Measurements from ENCODE around the gene ALDH16A1. TPM values are rescaled to one million over a fixed set of nuclear protein-coding genes. Genes with fewer than 3 reads are reported as not detected.

Gene ALDH16A1
- total and polyA plus RNA-seq, 2 of the 8 experiments (the other 6 are each of a cell fraction or from before 2014, with no cell fraction given): 30.5 to 34.3 TPM

DNA sequence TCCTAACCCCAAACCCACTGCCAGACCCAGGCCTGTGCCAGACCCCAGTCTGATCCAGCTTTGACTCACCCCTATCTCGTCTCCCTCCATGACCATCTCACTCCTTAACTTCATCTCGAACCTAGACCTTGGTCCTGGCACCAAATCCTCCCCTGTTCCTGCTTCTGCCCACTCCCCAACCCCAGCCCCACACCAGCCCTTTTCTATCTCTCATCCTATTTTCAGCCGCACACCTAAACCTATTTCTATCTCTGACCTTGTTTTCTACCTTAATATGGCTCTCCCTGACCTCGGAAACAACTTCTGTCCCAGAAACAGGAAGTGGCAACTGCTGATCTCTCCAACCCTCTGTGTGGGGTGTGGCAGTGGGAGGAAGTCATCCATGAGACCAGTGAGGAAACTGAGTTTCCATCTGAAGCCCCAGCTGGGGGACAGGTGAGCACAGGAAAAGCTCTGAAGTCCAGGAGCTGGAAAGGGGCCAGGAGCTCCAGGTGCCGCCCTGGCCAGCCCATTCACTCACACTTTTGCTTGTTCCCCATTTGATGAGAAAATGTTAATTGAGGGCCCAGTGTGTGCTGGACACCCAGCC, 43.5 kb upstream of the ALDH16A1 start (continued):
- TF ChIP-seq TBP (IDR thresholded peaks at IDR 0.05; ENCODE audit: low read depth, low read length) (no peak), SIN3A (conservative IDR thresholded peaks at IDR 0.05 in 1 of 2, IDR thresholded peaks at IDR 0.05 in 1 of 2; ENCODE audit: low read depth in 1 of 2, low read length in 2 of 2) (no peak), NRF1 (IDR thresholded peaks at IDR 0.05; ENCODE audit: low read depth, low read length) (no peak), RFX5 (IDR thresholded peaks at IDR 0.05; ENCODE audit: borderline replicate concordance, low read depth, low read length) (no peak), RBBP5 (IDR thresholded peaks at IDR 0.05; ENCODE audit: borderline replicate concordance, low read depth, low read length) (no peak), SP1 (IDR thresholded peaks at IDR 0.05; ENCODE audit: low read depth, low read length) (no peak)

Measured in H1 (cell line).